Subcutaneous abdominal adipose tissue (tissue), 5 donors: ENCODE measurements around the gene BAD.

Experiments used
- H3K27ac ChIP-seq: one replicate; pipeline ENCODE4 v1.7.0; 2013; ENCODE audit warnings: low read depth, mild to moderate bottlenecking, inconsistent platforms, low read length, moderate library complexity
- H3K27me3 ChIP-seq, 5 donors: one replicate each; pipeline ENCODE4 v1.7.0; 2013; ENCODE audit warnings: low read length in 5 of 5, inconsistent platforms in 1 of 5; ENCODE audit not compliant: control insufficient read depth in 5 of 5, insufficient read depth in 4 of 5
- H3K36me3 ChIP-seq, 5 donors: one replicate each; pipeline ENCODE4 v1.7.0; 2013; ENCODE audit warnings: low read length in 5 of 5; ENCODE audit not compliant: control insufficient read depth in 5 of 5, insufficient read depth in 5 of 5
- H3K4me1 ChIP-seq, 5 donors: one replicate each; pipeline ENCODE4 v1.7.0; 2013; ENCODE audit warnings: low read length in 5 of 5, mild to moderate bottlenecking in 3 of 5, moderate library complexity in 1 of 5; ENCODE audit not compliant: control insufficient read depth in 5 of 5, insufficient read depth in 5 of 5
- H3K4me3 ChIP-seq, 5 donors: one replicate each; pipeline ENCODE4 v1.7.0; 2013; ENCODE audit warnings: low read length in 5 of 5, low read depth in 1 of 5
- H3K9ac ChIP-seq, 5 donors: one replicate each; pipeline ENCODE4 v1.7.0; 2013; ENCODE audit warnings: low read length in 5 of 5, mild to moderate bottlenecking in 4 of 5, moderate library complexity in 3 of 5
- H3K9me3 ChIP-seq, 5 donors: one replicate each; pipeline ENCODE4 v1.7.0; 2013; ENCODE audit warnings: low read length in 5 of 5; ENCODE audit not compliant: control insufficient read depth in 5 of 5
- donor health status: healthy.
- donor health status: healthy.
- donor health status: healthy.
- donor health status: healthy.
- donor health status: healthy.

BAD gene

GRCh38 chr11:64281957-64282770 lies 2.3 kb downstream of the BAD start:
- no peak overlapping the region for H3K4me3 ChIP-seq
- no peaks in the 10 kb centered on the region for H3K9me3 ChIP-seq
- peaks cover 0 to 29% (median 22%) of the 10 kb centered on the region in 5 donors for H3K4me1 ChIP-seq
- peaks cover 0 to 24% (median 12%) of the 10 kb centered on the region in 5 donors for H3K36me3 ChIP-seq
- no peak overlapping the region for H3K27ac ChIP-seq
- no peaks in the 10 kb centered on the region for H3K27me3 ChIP-seq
- no peak overlapping the region for H3K9ac ChIP-seq

GRCh38 chr11:64278576-64279190 lies 5.8 kb downstream of the BAD start:
- Histone ChIP-seq H3K9me3 (no peaks in the 10 kb centered on the region), H3K9ac (no peak overlapping the region), H3K27ac (no peak overlapping the region), H3K4me1 (peaks cover 0 to 11% (median 7%) of the 10 kb centered on the region in 5 donors), H3K36me3 (peaks cover 0 to 42% (median 26%) of the 10 kb centered on the region in 5 donors), H3K4me3 (no peak overlapping the region), H3K27me3 (no peaks in the 10 kb centered on the region)

- Histone ChIP-seq H3K27ac (no peak overlapping the region), H3K4me1 (peaks cover 0 to 8% (median 6%) of the 10 kb centered on the region in 5 donors), H3K9ac (peak overlapping the region in 2 of 5 donors; percentile 13 to 41), H3K36me3 (peaks cover 0 to 38% (median 22%) of the 10 kb centered on the region in 5 donors), H3K9me3 (no peaks in the 10 kb centered on the region), H3K4me3 (no peak overlapping the region), H3K27me3 (no peaks in the 10 kb centered on the region)
Observed at GRCh38 chr11:64276653-64277431, 7.6 kb downstream of the BAD start.

GRCh38 chr11:64275841-64276240 lies 8.6 kb downstream of the BAD start:
- Histone ChIP-seq H3K4me3 (no peak overlapping the region), H3K4me1 (peaks cover 5 to 14% (median 12%) of the 10 kb centered on the region in 5 donors), H3K36me3 (peaks cover 0 to 37% (median 22%) of the 10 kb centered on the region in 5 donors), H3K27ac (no peak overlapping the region), H3K9ac (peak overlapping the region in 1 of 5 donors; percentile 43), H3K9me3 (peaks cover 0 to 1% (median 0%) of the 10 kb centered on the region in 5 donors), H3K27me3 (peaks cover 0 to 5% (median 0%) of the 10 kb centered on the region in 5 donors)

GRCh38 chr11:64275031-64275800 lies 9.2 kb downstream of the BAD start:
- peaks cover 0 to 37% (median 22%) of the 10 kb centered on the region in 5 donors for H3K36me3 ChIP-seq
- H3K9ac ChIP-seq, result no peak overlapping the region
- H3K27me3 ChIP-seq, result peaks cover 0 to 7% (median 0%) of the 10 kb centered on the region in 5 donors
- no peak overlapping the region for H3K4me3 ChIP-seq
- H3K4me1 ChIP-seq, result peaks cover 11 to 19% (median 16%) of the 10 kb centered on the region in 5 donors
- no peak overlapping the region for H3K27ac ChIP-seq
- peaks cover 0 to 3% (median 0%) of the 10 kb centered on the region in 5 donors for H3K9me3 ChIP-seq

- H3K27ac ChIP-seq, result peak overlapping the region; percentile 99
- H3K9ac ChIP-seq, result peak overlapping the region; percentile 95 to 99 (median 96)
- peaks cover 0 to 18% (median 16%) of the 10 kb centered on the region in 5 donors for H3K36me3 ChIP-seq
- peaks cover 0 to 13% (median 0%) of the 10 kb centered on the region in 5 donors for H3K27me3 ChIP-seq
- peaks cover 26 to 50% (median 36%) of the 10 kb centered on the region in 5 donors for H3K4me1 ChIP-seq
- H3K4me3 ChIP-seq, result peak overlapping the region; percentile 77 to 92 (median 89)
- peaks cover 0 to 3% (median 0%) of the 10 kb centered on the region in 5 donors for H3K9me3 ChIP-seq
Observed at GRCh38 chr11:64269540-64270220, 14.8 kb downstream of the BAD start.

- H3K4me1 ChIP-seq, result peaks cover 26 to 50% (median 36%) of the 10 kb centered on the region in 5 donors
- H3K4me3 ChIP-seq, result peak overlapping the region; percentile 69 to 92 (median 76)
- H3K27ac ChIP-seq, result peak overlapping the region; percentile 99
Observed at GRCh38 chr11:64268893-64269539, 15.4 kb downstream of the BAD start.

GRCh38 chr11:64268025-64268892 lies 16.2 kb downstream of the BAD start:
- Histone ChIP-seq H3K27ac (peak overlapping the region; percentile 99), H3K27me3 (peaks cover 0 to 13% (median 0%) of the 10 kb centered on the region in 5 donors), H3K4me1 (peaks cover 26 to 50% (median 36%) of the 10 kb centered on the region in 5 donors), H3K9ac (peak overlapping the region in 4 of 5 donors; percentile 81 to 91 (median 90)), H3K36me3 (peaks cover 0 to 32% (median 30%) of the 10 kb centered on the region in 5 donors), H3K9me3 (peaks cover 0 to 3% (median 0%) of the 10 kb centered on the region in 5 donors), H3K4me3 (peak overlapping the region; percentile 69 to 92 (median 76))

More at GRCh38 chr11:64268893-64269539, 15.4 kb downstream of the BAD start:
- H3K27me3 ChIP-seq, result peaks cover 0 to 13% (median 0%) of the 10 kb centered on the region in 5 donors
- H3K9me3 ChIP-seq, result peaks cover 0 to 3% (median 0%) of the 10 kb centered on the region in 5 donors
- H3K36me3 ChIP-seq, result peaks cover 0 to 25% (median 23%) of the 10 kb centered on the region in 5 donors
- peak overlapping the region; percentile 35 to 91 (median 89) for H3K9ac ChIP-seq
